Stimulated activated CD4-positive, alpha-beta T cell treated with anti-CD3 and anti-CD28 coated beads, Interleukin-4, amount 100 ng/mL, for 1 hour (primary cell): ENCODE results near the gene ACER2.
"Not testable (repeated sequence)": the region's sequence is repeated elsewhere in the genome, so short reads cannot be mapped to it uniquely, and the experiment has no call there.

Source experiments
- DNase-seq: peaks from one replicate; pipeline ENCODE4 v3.0.0-alpha.2; 2020

Gene ACER2

DNA sequence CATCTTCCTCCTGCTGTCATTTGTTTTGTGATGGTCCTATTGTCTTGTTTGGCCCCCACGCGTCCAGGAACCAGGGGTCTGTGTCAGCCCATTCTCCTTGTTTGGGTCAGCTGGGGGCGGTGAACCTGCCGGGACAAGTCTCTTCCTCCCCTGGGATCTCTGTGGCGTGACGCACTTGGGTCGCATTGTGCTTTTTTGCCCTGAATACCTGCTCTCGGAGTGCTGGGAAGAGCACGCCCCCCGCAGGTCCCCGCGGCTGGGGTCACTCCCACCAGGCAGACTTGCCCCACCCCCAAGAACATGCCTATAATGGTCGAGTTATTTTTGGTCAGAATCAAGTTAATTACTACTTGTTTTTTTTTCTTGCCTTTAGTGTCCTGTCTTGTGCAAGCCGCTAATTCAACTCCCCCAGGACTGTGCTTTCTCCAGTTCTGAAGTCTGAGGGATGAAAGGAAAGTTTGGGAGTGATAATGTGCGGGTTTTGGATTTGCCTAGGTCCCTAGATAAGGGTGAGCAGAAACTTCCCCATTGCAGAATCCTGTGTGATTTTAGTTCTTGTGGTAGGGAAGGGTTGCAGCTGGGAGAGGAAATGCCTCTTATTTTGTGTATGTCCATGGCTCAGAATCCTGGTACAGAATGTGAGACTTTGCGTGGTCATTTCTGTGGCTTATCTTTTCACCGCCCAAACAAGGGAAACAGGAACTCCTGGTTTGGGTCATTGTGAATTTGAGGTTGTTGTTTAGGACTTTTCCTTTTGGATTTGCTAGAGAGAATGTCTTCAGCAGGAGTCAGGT lies 789 bp downstream of the ACER2 start:
- no peak for DNase-seq

DNA sequence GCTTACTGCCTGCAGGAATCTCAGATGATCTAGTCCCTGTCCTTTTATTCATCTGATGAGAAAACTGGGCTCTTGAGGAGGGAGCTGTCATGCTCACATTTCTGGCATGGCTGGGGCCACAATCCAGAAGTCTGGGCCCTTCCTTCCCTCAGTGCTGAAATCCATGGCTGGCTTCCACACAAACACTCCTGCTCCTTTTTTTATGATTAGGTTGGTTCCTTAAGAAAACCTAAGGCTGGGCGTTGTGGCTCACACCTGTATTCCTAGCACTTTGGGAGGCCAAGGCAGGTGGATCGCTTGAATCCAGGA lies 1.3 kb downstream of the ACER2 start:
- no peak for DNase-seq

DNA sequence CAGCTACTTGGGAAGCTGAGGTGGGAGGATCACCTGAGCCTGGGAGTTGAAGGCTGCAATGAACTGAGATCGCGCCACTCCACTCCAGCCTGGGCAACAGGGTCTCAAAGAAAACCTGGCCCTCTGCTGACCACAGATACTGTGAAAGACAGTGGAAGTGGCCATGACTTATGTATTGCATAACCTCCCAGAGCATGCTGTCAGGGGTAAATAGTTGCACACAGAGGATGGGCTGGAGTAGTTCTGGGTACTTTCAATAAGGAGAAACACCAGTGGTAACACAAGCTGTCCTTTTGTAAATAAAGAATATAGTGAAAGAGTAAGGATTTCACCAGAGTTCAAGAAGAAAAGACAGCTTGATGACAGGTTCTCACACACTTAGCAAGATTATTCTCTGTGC lies 1.8 kb downstream of the ACER2 start:
- no peak for DNase-seq

DNA sequence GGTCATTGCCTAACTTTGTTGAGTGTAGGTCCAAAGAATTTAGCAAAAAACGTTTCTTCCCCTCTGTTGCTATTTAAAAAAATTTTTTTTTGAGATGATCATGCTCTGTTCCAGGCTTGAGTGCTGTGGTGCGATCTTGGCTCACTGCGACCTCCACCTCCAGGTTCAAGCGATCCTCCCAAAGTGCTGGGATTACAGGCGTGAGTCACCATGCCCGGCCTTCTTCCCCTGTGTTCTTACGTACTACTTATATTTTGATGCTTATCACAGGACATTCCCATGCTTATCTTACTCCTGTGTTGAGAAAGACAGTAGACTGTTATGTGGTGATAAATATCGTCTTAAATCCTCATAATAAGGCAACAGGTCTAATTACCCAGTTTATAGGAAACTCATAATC lies 2.5 kb downstream of the ACER2 start:
- DNase-seq, result no peak

DNA sequence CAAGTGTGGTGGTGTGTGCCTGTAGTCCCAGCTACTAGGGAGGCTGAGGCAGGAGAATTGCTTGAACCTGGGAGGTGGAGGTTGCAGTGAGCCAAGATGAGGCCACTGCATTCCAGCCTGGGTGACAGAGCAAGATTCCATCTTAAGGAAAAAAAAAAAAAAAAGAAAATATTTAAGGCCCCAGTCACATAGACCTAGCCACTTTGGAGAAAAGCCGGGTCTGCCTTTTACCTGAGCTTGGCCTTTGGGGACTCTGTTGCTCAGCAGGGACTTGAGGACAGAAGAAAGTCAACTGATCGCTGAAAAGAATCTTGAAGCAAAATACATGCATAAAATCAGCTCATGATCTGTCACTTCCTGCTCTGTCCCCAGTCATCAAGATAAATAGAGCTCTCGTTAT lies 4.6 kb downstream of the ACER2 start:
- not testable (repeated sequence) for DNase-seq

DNA sequence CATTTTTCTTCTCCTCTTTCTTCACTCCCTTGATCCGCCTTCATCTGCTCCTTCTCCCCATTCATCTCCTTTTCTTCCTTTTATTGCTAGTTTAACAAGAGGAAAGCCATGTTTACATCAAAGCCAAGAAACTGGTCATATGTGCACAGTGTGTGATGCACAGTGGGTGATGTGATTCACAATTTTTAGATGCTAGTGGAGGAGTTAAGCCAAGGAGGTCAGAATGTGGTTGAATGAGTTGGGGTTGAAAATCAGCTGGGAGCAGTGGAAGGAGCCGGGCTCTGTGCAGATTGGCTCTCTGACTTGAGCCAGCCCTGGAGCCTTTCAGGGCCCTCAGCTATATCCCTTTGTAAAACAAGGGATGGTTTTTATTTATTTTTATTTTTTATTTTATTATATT lies 7.3 kb downstream of the ACER2 start:
- DNase-seq, result no peak

DNA sequence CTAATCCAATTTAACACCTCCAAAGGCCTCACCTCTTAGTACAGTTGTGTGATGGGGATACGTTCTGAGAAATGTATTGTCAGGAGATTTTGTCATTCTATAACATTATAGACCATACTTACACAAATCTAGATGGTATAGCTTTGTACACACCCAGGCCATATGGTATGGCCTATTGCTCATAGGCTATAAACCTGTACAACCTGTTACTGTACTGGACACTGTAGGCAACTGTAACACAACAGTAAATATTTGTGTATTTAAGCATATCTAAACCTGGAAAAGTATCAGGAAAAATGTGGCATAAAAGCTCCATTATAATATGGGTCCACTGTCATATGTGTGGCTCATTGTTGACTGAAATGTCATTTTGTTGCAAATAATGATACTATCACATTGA lies 12.1 kb downstream of the ACER2 start:
- no peak for DNase-seq

DNA sequence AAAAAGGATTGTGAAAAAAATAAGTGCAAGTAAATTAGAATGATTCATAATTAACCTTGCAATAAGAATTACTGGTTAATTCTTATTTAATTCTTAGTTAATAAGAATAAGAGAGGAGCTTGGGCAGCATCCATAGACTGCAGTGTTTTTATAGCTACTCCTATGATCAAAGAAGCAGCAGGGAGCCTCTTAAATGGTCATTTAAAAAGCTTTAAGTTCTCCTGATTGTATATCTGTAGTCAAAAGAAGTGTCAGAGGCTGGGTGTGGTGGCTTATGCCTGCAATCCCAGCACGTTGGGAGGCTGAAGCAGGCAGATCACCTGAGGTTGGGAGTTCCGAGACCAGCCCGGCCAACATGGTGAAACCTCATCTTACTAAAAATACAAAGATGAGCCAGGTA lies 14.4 kb downstream of the ACER2 start:
- DNase-seq, result no peak

DNA sequence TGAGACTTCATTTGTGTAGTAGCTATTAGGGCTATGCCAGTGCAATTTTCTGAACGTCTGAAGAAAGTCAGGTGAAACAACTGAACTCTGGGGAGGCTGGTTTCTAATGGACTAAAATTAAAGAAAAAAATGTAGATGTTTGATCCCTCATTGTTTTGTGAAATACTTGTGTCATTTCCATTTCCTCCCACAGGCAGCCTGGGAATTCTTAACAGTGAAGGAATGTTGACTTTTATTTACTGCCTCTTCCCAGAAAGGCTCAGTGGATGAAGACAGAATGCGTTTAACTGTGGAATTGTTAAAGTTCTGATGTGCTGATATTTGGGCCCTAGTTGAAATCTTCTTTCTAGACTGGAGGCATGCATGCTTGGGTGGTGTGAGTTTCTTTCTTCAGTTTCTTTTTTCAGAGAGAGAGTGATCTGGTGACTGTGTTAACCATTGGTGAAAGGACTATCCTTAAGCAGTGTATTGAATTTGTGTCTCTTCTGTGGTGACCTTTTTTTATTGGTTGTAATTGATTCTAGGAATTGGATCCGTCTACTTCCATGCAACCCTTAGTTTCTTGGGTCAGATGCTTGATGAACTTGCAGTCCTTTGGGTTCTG lies 15.5 kb downstream of the ACER2 start:
- DNase-seq, result no peak

DNA sequence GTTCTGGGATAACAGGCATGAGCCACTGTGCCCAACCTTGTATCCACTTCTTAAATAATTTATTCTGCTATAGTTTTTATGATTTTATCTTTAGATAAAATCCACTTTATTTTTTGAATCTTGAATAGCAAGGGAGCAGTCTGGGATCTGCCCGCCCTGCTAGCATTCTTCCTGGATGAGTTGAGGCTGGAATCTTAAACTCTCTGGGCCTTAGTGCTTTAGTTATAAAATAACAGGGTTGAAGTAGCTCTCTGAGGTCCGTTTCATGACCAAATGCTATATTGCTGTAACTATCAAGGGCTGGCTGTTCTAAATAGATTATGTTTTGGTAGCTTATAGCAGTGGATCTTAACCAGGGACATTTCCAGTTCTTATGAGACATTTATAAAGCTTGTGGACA lies 20.8 kb downstream of the ACER2 start:
- no peak for DNase-seq

DNA sequence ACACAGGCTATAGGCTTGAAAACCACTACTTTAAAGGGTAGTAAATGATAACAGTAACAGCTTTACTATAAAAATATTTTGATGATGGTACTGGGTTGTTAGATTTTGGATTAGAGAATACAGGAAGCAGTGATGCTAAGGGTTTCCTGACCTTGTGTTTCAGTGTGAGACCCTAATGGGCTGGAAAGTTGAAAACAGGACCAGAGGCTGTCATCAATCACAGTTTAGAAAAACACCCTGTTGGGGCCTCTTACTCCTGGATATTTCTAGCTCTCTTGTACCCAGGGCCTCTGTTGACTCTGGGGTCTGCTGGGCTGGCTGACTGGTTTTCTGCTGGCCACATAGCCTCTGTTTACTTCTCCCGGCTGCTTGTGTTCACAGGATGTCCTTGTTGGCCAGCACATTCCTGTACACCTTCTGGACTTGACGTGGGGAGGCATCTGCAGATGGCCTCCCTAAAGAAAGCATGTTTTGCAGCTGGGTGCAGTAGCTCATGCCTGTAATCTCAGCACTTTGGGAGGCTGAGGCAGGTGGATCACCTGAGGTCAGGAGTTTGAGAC lies 21.5 kb downstream of the ACER2 start:
- no peak for DNase-seq

DNA sequence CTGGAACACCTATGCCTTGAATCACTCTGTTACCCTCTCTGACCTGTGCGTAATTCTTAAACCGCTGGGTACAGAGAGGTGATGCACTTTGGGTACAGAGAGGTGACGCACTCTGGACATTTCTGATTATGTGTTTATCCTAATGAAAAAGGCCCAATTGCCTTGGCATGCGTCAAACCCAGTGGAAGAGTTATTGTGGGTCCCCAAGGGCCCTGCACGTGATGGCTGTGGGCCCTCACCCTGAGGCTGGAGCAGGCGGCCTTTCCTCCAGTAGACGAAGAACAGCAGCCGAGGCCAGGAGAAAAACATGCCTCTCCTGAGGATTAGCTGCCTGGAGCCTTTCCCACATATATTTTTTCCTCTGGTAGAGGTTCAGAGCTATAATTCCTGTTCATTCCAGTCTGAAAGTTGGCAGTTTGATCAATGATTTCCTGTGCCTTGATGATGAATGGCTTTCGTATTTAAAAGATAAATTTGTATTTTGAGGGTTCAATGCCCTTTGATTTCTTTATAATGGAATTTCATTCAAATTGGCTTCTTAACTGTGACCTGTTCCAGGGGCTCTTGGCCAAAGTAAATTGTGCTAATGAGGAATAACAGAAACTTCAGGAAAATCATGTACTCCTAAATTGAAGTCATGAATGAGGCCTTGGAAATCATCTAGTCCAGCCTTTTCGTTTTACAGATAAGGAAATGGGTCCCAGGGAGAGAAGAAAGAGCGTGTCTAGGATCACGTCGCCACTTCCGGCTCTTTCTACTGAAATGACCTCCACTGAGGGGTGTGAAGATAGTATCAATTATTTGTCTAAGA lies 22.8 kb downstream of the ACER2 start:
- DNase-seq, result no peak

DNA sequence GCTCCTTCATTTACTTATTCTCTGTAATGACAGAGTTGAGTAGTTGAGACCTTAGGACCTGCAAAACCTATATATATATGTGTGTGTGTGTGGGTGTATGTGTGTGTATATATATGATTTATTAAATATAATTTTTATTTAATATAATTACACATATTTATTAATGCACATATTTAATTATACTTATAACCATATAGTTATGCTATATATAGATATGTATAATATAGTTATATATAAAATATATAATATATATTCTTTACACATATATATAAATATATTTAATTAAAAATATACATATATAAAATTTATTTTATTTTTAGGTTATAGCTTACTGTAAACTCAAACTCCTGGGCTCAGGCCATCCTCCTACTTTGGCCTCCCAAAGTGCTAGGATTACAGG lies 23.7 kb downstream of the ACER2 start:
- DNase-seq, result no peak

DNA sequence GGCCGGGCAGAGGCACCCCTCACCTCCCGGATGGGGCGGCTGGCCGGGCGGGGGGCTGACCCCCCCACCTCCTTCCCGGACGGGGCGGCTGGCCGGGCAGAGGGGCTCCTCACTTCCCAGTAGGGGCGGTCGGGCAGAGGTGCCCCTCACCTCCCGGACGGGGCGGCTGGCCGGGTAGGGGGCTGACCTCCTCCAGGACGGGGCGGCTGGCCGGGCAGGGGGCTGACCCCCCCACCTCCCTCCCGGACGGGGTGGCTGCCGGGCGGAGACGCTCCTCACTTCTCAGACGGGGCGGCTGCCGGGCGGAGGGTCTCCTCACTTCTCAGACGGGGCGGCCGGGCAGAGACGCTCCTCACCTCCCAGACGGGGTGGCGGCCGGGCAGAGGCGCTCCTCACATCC lies 24.9 kb downstream of the ACER2 start:
- DNase-seq, result not testable (repeated sequence)

DNA sequence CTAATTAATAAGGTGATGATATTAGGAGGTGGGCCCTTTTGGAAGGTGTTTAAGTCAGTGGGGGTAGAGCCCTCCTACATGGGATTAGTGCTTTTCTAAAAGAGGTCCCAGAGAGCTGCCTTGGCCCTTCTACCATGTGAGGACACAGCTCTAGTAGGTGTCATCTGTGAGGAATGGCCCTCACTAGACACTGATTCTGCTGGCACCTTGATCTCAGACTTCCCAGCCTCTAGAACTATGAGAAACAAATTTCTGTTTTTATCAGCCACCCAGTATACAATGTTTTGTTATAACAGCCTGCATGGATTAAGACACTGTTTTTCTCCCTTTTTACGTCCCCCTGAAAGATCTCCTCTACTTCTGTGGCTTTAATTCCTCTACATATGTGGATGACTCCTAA lies 31.6 kb downstream of the ACER2 start:
- no peak for DNase-seq

DNA sequence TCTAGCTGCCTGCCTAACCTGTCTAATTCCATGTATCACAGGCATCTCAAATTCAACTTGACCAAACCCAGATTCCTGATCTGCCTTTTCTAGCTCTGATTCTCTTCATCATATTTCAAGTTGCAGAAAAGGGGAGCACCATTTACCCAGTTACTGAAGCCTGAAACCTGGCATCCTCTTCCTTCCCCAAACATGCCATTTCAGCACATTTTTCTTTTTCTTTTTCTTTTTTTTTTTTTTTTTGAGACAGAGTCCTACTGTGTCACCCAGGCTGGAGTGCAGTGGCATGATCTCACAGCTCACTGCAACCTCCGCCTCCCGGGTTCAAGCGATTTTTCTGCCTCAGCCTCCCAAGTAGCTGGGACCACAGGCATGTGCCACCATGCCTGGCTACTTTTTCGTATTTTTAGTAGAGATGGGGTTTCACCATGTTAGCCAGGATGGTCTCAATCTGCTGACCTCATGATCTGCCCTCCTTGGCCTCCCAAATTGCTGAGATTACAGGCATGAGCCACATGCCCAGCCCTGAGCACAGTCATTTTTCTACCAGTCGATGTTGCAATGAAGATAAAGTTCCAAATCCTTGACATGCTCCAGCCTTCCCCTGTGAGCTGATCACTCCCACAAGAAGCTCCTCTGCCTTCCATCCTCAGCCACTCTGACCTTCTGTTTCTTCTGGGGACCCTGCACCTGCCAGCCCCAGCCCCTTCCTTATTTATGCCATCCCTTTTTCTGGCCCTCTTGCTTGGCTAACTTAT lies 32.2 kb downstream of the ACER2 start:
- DNase-seq, result no peak

DNA sequence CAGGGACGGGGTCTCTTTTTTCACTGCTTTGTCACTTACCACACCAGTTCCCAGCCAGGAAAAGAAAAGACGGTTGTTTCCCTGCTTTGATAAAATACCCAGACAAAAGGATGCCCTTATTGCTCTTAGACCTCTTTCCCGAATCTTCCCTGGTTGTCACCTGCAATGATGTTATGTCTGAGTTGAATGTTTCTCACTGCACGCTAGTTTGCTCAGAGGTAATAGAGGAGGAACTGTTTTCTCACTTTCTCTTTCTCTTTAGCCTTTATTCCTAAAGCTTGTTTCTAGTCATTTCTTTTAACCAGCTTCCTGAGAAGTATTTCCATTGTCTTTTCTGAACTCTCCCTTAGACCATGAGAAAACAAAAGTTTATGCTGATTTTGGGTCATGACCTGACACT lies 32.9 kb downstream of the ACER2 start:
- no peak for DNase-seq

DNA sequence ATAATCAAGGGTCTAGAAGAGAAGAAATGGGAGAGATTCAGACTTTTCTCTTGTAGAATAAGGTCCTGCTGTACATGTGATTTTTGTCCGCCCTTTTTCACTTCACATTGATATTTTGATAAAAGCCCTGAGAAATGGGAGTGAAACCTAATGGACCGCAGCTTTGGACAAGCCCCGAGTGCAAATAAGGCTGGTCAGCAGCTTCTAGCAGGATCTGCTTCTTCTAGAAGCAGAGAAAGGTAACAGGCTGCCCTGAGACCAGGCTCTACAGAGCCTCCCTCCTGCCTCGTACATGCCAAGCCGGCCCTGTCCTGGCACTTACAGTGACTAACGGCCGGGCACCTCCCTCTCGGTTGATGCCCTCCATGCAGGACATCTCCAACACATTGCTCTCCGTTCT lies 33.4 kb downstream of the ACER2 start:
- no peak for DNase-seq

DNA sequence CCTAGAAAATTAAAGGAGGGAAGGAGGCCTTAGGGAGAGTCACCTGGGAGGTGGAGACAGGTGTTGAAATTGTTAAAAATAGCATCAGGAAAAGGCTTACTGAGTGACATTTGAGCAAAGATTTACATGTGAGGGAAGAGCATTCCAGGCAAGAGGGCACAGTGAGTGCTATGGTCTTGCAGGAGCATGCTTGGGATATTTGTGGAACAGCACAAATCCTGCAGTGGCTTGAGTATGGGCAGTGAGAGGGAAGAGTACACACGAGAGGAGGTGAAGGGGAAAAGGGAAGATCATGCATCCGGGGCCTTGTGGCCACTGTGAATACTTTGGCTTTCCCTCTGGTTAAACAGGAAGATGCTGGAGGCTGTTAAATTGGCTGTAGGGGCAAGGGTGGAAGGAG lies 36.6 kb downstream of the ACER2 start:
- no peak for DNase-seq

DNA sequence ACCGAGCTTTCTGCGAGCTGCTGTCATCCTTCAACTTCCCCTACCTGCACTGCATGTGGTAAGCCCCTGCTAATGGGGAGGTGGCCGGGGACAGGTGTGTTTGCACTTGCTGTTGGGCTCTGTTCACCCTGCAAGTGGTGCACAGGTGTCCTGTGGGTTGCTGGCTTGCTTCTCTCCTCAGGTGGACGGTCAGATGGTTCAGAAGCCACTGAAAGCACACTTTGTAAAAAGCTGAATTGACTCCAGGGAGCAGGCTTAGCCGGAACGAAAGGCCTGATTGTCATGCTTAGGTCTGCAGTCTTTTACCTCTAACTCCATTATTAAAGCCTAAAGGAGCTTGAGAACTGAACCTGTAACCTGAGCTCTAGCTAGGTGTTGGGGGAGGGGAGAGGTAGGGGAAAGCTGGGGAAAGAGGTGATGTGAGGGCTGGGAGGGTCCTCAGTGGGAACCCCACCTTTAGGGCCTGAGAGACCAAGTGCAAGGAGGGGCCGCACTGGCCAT lies 37.6 kb downstream of the ACER2 start:
- DNase-seq, result no peak

DNA sequence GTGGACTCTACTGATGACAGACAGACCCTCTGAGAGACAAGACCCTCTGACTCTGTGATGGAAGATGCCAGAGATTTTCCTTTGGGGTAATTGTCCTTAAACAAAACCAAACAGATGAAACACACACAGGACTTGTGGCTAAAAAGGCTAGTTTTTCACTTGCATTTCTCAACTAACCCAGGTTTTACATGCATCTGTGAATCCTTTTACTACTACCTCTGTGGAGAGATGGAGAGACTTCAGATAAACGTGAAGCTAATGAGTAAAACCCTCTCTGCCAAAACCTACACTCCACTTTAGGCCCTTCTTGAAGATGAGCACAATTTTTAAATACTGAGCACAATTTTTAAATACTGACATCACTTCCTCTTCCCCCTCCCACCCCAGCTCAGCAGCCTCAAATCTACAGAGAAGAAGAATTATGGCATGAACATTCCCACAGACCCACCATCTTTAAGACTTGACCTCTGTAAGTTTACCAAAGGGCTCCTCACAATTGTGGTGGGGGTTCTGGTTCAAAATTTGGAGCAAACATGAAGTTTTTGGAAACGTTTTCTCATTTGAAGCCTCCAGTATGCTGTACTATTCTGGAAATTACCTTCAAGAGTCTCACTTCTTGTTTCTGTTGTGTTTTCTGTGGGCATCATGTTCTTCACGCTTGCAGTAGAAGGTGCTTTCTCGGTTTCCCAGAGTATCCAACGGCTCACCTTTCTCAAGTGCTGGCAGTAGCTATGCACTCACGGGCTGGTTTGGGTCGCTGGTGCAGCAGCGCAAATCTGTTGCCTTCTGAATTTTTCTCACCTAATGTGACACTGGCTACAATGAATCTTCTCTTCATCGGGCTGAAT lies 42.7 kb downstream of the ACER2 start:
- no peak for DNase-seq

DNA sequence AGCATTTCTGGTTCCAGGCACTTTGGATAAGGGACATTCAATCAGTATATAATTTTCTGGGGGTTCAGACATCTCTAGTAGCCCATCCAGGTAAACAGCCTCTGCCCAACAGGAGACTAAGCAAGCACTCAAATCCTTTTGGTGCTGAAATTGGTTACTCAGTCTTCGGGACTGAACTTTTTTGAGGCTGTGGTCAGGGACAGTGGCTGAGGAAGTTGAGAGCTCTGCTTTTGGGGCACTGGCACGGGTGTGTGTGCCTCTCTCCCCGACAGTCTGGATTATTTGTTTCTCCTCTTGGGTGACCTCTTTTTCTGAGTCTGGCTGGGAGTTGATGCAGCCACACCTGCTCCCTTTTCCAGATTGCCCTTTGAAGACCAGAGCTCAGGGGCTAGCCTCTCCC lies 47.6 kb downstream of the ACER2 start:
- DNase-seq, result no peak
